GM12878 (cell line): ENCODE measurements around the gene MEGF11. TPM values are rescaled to one million over a fixed set of nuclear protein-coding genes. Genes with fewer than 3 reads are reported as not detected.

Experiments
- ATAC-seq: fragments of 200-7000 bp; cut with Tn5 transposase; 3 replicates; pipeline ENCODE4 v1.9.1; 2020; ENCODE audit warnings: mild to moderate bottlenecking, moderate library complexity
- BruUV-seq: library from RNA; stranded (reverse); fragments of 400-500 nt; replicated peaks from 2 replicates; lab custom pipeline; 2021; lab: Mats Ljungman, UMichigan
- CTCF ChIA-PET: fragments of 300-600 bp; sonication (Branson Sonifier 250); formaldehyde crosslinking; extraction: SDS; loops from one replicate; lab custom pipeline; 2021; ENCODE audit warnings: inconsistent platforms; lab: Yijun Ruan, JAX
- POLR2A ChIA-PET: fragments of 350-600 bp; formaldehyde crosslinking; extraction: SDS; loops from one replicate; lab custom pipeline; 2021; ENCODE audit warnings: inconsistent platforms; lab: Charles Lee
- RAD21 ChIA-PET: fragments of 300-600 bp; sonication (Branson Sonifier 250); formaldehyde crosslinking; loops from one replicate; lab custom pipeline; 2023; ENCODE audit warnings: antibody characterized with exemption; ENCODE audit not compliant: unreplicated experiment; lab: Charles Lee
- SMC1A ChIA-PET: fragments of 300-600 bp; sonication (Branson Sonifier 250); formaldehyde crosslinking; loops from one replicate; lab custom pipeline; 2023; ENCODE audit not compliant: unreplicated experiment, uncharacterized antibody; lab: Charles Lee
- DNase-seq: peaks from one replicate; pipeline ENCODE4 v3.0.0-alpha.2; 2011; ENCODE audit warnings: low read depth, low spot score
- FAIRE-seq: peaks from 3 replicates; lab custom pipeline; 2011; peaks lifted over from hg19 to GRCh38; lab: Jason Lieb, UNC
- H2AFZ ChIP-seq: 2 replicates; pipeline ENCODE4 v1.6.0; 2011; ENCODE audit warnings: low read depth, low read length, control low read depth; ENCODE audit not compliant: control insufficient read depth
- H3K27ac ChIP-seq: 2 replicates; pipeline ENCODE4 v1.5.1; 2011; ENCODE audit warnings: control low read depth; ENCODE audit not compliant: control insufficient read depth, insufficient read depth
- H3K27me3 ChIP-seq, 2 experiments: replicated peaks in 1 of 2; 2 replicates each; pipeline versions ENCODE4 v1.6.0 to v1.6.1; 2011; ENCODE audit warnings: low read length in 1 of 2; ENCODE audit not compliant: control insufficient read depth in 2 of 2, insufficient read depth in 2 of 2
- H3K36me3 ChIP-seq, 2 experiments: 2 replicates each; pipeline ENCODE4 v1.5.1; 2011; ENCODE audit warnings: low read length in 1 of 2; ENCODE audit not compliant: control insufficient read depth in 2 of 2, insufficient read depth in 2 of 2
- H3K4me1 ChIP-seq: 2 replicates; pipeline ENCODE4 v1.6.1; 2011; ENCODE audit warnings: mild to moderate bottlenecking, low read length, moderate library complexity, mixed read lengths; ENCODE audit not compliant: control insufficient read depth, insufficient read depth
- H3K4me2 ChIP-seq: 2 replicates; pipeline ENCODE4 v1.6.0; 2011; ENCODE audit warnings: control low read depth; ENCODE audit not compliant: control insufficient read depth, insufficient read depth
- H3K4me3 ChIP-seq: fragments of 200-600 bp; sonication (generic); 2 replicates; pipeline ENCODE4 v1.5.1; 2016
- H3K79me2 ChIP-seq: 2 replicates; pipeline ENCODE4 v1.6.0; 2011; ENCODE audit warnings: low read length; ENCODE audit not compliant: control insufficient read depth, insufficient read depth
- H3K9ac ChIP-seq: 2 replicates; pipeline ENCODE4 v1.8.0; 2011; ENCODE audit warnings: low read length, control low read depth, mixed read lengths; ENCODE audit not compliant: control insufficient read depth, insufficient read depth
- H3K9me3 ChIP-seq: replicated peaks from 3 replicates; pipeline ENCODE4 v1.5.1; 2011; ENCODE audit warnings: mild to moderate bottlenecking, low read length; ENCODE audit not compliant: control insufficient read depth, insufficient read depth
- H4K20me1 ChIP-seq: 2 replicates; pipeline ENCODE4 v1.6.0; 2011; ENCODE audit not compliant: control insufficient read depth, insufficient read depth
- BACH1 ChIP-seq: fragments of 450-650 bp; IDR thresholded peaks from 2 replicates; pipeline ENCODE4 v1.6.1; 2017; ENCODE audit warnings: mild to moderate bottlenecking, borderline replicate concordance
- EED ChIP-seq: sonication (generic); IDR thresholded peaks from 2 replicates; pipeline ENCODE4 v1.6.1; 2016; ENCODE audit warnings: antibody characterized with exemption, low read depth
- HDGF ChIP-seq: fragments of 450-650 bp; IDR thresholded peaks from 2 replicates; pipeline ENCODE4 v1.6.1; 2016; ENCODE audit warnings: antibody characterized with exemption
- IKZF1 ChIP-seq: fragments of 450-650 bp; conservative IDR thresholded peaks from 2 replicates; pipeline ENCODE4 v1.6.1; 2017; ENCODE audit warnings: antibody characterized with exemption, mild to moderate bottlenecking
- MLLT1 ChIP-seq: fragments of 450-650 bp; IDR thresholded peaks from 2 replicates; pipeline ENCODE4 v1.6.1; 2016; ENCODE audit warnings: mild to moderate bottlenecking
- PML ChIP-seq: IDR thresholded peaks from 2 replicates; pipeline ENCODE4 v1.6.1; 2012; ENCODE audit warnings: low read length, inconsistent platforms
- SP1 ChIP-seq: IDR thresholded peaks from one replicate; pipeline ENCODE4 v1.6.1; 2011; ENCODE audit warnings: low read depth, low read length
- STAT1 ChIP-seq: fragments of 450-650 bp; conservative IDR thresholded peaks from 2 replicates; pipeline ENCODE4 v1.6.1; 2014; ENCODE audit warnings: antibody characterized with exemption, mild to moderate bottlenecking
- USF1 ChIP-seq: IDR thresholded peaks from 2 replicates; pipeline ENCODE4 v1.6.1; 2011; ENCODE audit warnings: borderline replicate concordance, low read depth, mild to moderate bottlenecking, moderate library complexity, mixed read lengths, low read length; ENCODE audit not compliant: insufficient read depth; ENCODE audit errors: extremely low read length
- WGBS: methylation state at CpG from one replicate; pipeline ENCODE4 v1.1.6; 2016; ENCODE audit warnings: low lambda C conversion rate; ENCODE audit not compliant: insufficient replicate concordance, insufficient coverage; ENCODE audit errors: missing lambda C conversion rate; 5-methylcytosine and 5-hydroxymethylcytosine counted together
- in situ Hi-C: fragments of 300-500 bp; cut with MboI; formaldehyde crosslinking; loops from 9 replicates; pipeline ENCODE4 v1.14.3; 2018; ENCODE audit warnings: mixed read lengths
- intact Hi-C: fragments of 100-400 bp; cut with micrococcal nuclease; formaldehyde crosslinking; loops from one replicate; pipeline ENCODE4 v1.14.2; 2022; ENCODE audit not compliant: unreplicated experiment
- polyA plus RNA-seq, 11 experiments: library from polyadenylated mRNA; depleted of rRNA in 4 of 11; unstranded in 6 of 11; stranded (reverse) in 5 of 11; fragments of >200 nt; fragmentation: Nextera tagmentation in 4 of 11; fragmentation: Illumina TruSeq in 1 of 11; extraction: Ambion mirVana in 4 of 11; extraction: Trizol in 1 of 11; gene quantifications; 1 replicate in 1 of 11; 2 replicates in 10 of 11; pipeline versions ENCODE4 v1.2.1 to v1.2.3, GENCODE V29; 2011 to 2016; ENCODE audit warnings: inconsistent platforms in 2 of 11, missing spikeins in 2 of 11, low read depth in 1 of 11
- total RNA-seq, 4 experiments: library from RNA; depleted of rRNA in 3 of 4; stranded (reverse); fragments of >200 nt in 3 of 4; fragmentation: Illumina TruSeq in 1 of 4; extraction: Trizol in 1 of 4; gene quantifications; 2 replicates each; pipeline versions ENCODE4 v1.2.1 to v1.2.3, GENCODE V29; 2013 to 2021

Gene MEGF11
- total and polyA plus RNA-seq, 10 of the 15 experiments (the other 5 are each of a cell fraction or from before 2014, with no cell fraction given), result 0.03 to 1.7 (median 0.49) TPM

- no peaks in the 10 kb centered on the region for H3K27me3 ChIP-seq
- no peaks in the 10 kb centered on the region for H3K4me1 ChIP-seq
- no peak overlapping the region for H3K27ac ChIP-seq
- intact Hi-C loops (no loop called here), in situ Hi-C loops (no loop called here)
- POLR2A ChIA-PET, result interaction anchor here (0.6 kb wide), 1 partner anchor 22 kb away, joined by 4 read pairs; no protein-coding TSS in a partner anchor
- H3K9ac ChIP-seq, result no peak overlapping the region
- ATAC-seq, result no peak
- TF ChIP-seq USF1 (peak; percentile 22), SP1 (no peak)
- DNase-seq, result no peak
- no TSS peak for BruUV-seq
- no peak for FAIRE-seq
- SMC1A ChIA-PET, result interaction anchor here (2.1 to 2.6 kb wide), 2 partner anchors 32 to 36 kb away, joined by 9 to 11 read pairs; no protein-coding TSS in a partner anchor
- H3K4me2 ChIP-seq, result no peak overlapping the region
- CTCF ChIA-PET, result interaction anchor here (0.6 to 1.7 kb wide), 4 partner anchors 8 to 97 kb away, joined by 3 read pairs; no protein-coding TSS in a partner anchor
- H4K20me1 ChIP-seq, result no peaks in the 10 kb centered on the region; the same call in 1 of the 2 replicates
- no peaks in the 10 kb centered on the region for H3K36me3 ChIP-seq
- RAD21 ChIA-PET, result interaction anchor here (1.5 kb wide), 1 partner anchor 32 kb away, joined by 4 read pairs; no protein-coding TSS in a partner anchor
- no peak overlapping the region for H2AFZ ChIP-seq
- H3K79me2 ChIP-seq, result no peaks in the 10 kb centered on the region
- no peaks in the 10 kb centered on the region for H3K9me3 ChIP-seq
- 20% methylated on average over 7 of the region's 7 CpGs for WGBS
- no peak overlapping the region for H3K4me3 ChIP-seq
Measured at GRCh38 chr15:65953622-65954021, 299.9 kb downstream of the MEGF11 start.

GRCh38 chr15:65952391-65953053 lies 301.0 kb downstream of the MEGF11 start:
- Histone ChIP-seq H3K9ac (no peak overlapping the region), H4K20me1 (no peaks in the 10 kb centered on the region; the same call in 1 of the 2 replicates), H3K9me3 (no peaks in the 10 kb centered on the region), H3K27me3 (no peaks in the 10 kb centered on the region), H3K79me2 (no peaks in the 10 kb centered on the region), H3K4me1 (no peaks in the 10 kb centered on the region), H3K4me3 (no peak overlapping the region), H2AFZ (no peak overlapping the region), H3K4me2 (no peak overlapping the region), H3K36me3 (no peaks in the 10 kb centered on the region), H3K27ac (no peak overlapping the region)
- BruUV-seq, result no TSS peak
- SMC1A ChIA-PET, result interaction anchor here (2.1 to 2.6 kb wide), 2 partner anchors 31 to 35 kb away, joined by 9 to 11 read pairs; no protein-coding TSS in a partner anchor
- CTCF ChIA-PET, result interaction anchor here (1.3 to 3.0 kb wide), 4 partner anchors 14 to 90 kb away, joined by 3 to 7 read pairs (median 4); no protein-coding TSS in a partner anchor
- no peak for FAIRE-seq
- RAD21 ChIA-PET, result interaction anchor here (1.1 kb wide), 1 partner anchor 34 kb away, joined by 3 read pairs; no protein-coding TSS in a partner anchor
- in situ Hi-C loops, result no loop called here
- POLR2A ChIA-PET, result no interaction called here
- 45% methylated on average over 7 of the region's 7 CpGs for WGBS
- DNase-seq, result no peak
- intact Hi-C loops, result no loop called here
- peak; percentile 36; the same call in 1 of the 3 replicates for ATAC-seq
- TF ChIP-seq HDGF, result no peak
- no peak for TF ChIP-seq STAT1
- no peak for TF ChIP-seq BACH1
- no peak for TF ChIP-seq PML
- TF ChIP-seq EED, result no peak
- TF ChIP-seq MLLT1, result no peak
- 0 out of 2 replicates have a peak, but pooled peaks have one; percentile 11 for TF ChIP-seq IKZF1
- TF ChIP-seq USF1, result no peak
